Ascending aorta (tissue), 2 donors: ENCODE data around the gene CDK14. TPM values are rescaled to one million over a fixed set of nuclear protein-coding genes. Genes with fewer than 3 reads are reported as not detected.

Experiments used
- DNase-seq, 2 donors: peaks; one replicate each; pipeline ENCODE4 v3.0.0-alpha.2; 2019; ENCODE audit warnings: low spot score in 2 of 2
- H3K27ac ChIP-seq, 2 donors: fragments of 200-600 bp; sonication (generic); one replicate each; pipeline ENCODE4 v1.5.1; 2016 to 2017; ENCODE audit warnings: mild to moderate bottlenecking in 1 of 2
- H3K27me3 ChIP-seq: fragments of 200-600 bp; sonication (generic); one replicate; pipeline ENCODE4 v1.5.1; 2017
- H3K36me3 ChIP-seq, 2 donors: fragments of 200-600 bp; sonication (generic); one replicate each; pipeline ENCODE4 v1.5.1; 2016
- H3K4me1 ChIP-seq, 2 donors: fragments of 200-600 bp; sonication (generic); one replicate each; pipeline ENCODE4 v1.5.1; 2016 to 2017; ENCODE audit warnings: mild to moderate bottlenecking in 1 of 2
- H3K4me3 ChIP-seq, 2 donors: fragments of 200-600 bp; sonication (generic); one replicate each; pipeline ENCODE4 v1.5.1; 2016 to 2017; ENCODE audit warnings: mild to moderate bottlenecking in 1 of 2
- H3K9me3 ChIP-seq, 2 donors: fragments of 200-600 bp; sonication (generic); one replicate each; pipeline ENCODE4 v1.5.1; 2016
- CTCF ChIP-seq, 3 experiments: fragments of 200-600 bp in 2 of 3; fragments of 450-650 bp in 1 of 3; sonication (generic) in 2 of 3; IDR thresholded peaks; one replicate each; pipeline ENCODE4 v1.5.1; 2016 to 2019; ENCODE audit warnings: antibody characterized with exemption in 3 of 3, mild to moderate bottlenecking in 1 of 3, moderate library complexity in 1 of 3
- intact Hi-C: fragments of 100-400 bp; cut with DNase I; formaldehyde crosslinking; loops from one replicate; pipeline ENCODE4 v1.15.1; 2023
- total RNA-seq: library from RNA; depleted of rRNA; stranded (reverse); fragments of >200 nt; gene quantifications from one replicate; pipeline ENCODE4 v1.1.0, GENCODE V29; 2016

The CDK14 gene
- total RNA-seq, 1 donor from 2014 or later: 5.1 TPM

GRCh38 chr7:90698616-90699015, 102.5 kb downstream of the CDK14 start:
- no peaks in the 10 kb centered on the region for H3K27me3 ChIP-seq
- DNase-seq: no peak
- intact Hi-C loops: no loop called here
- H3K27ac ChIP-seq: no peak overlapping the region
- TF ChIP-seq CTCF (IDR thresholded peaks at IDR 0.05): no peak
- no peak overlapping the region for H3K4me3 ChIP-seq
- H3K9me3 ChIP-seq: no peaks in the 10 kb centered on the region
- no peaks in the 10 kb centered on the region for H3K36me3 ChIP-seq
- H3K4me1 ChIP-seq: no peaks in the 10 kb centered on the region

GRCh38 chr7:90701021-90701420, 104.9 kb downstream of the CDK14 start:
- Histone ChIP-seq H3K4me1 (no peaks in the 10 kb centered on the region), H3K9me3 (no peaks in the 10 kb centered on the region), H3K36me3 (no peaks in the 10 kb centered on the region), H3K27me3 (no peaks in the 10 kb centered on the region), H3K4me3 (peak overlapping the region in 1 of 2 donors; percentile 47), H3K27ac (no peak overlapping the region)
- intact Hi-C loops: no loop called here
- DNase-seq: no peak
- TF ChIP-seq CTCF (IDR thresholded peaks at IDR 0.05): no peak

- intact Hi-C loops: no loop called here
- no peaks in the 10 kb centered on the region for H3K36me3 ChIP-seq
- H3K4me1 ChIP-seq: no peaks in the 10 kb centered on the region
- H3K27me3 ChIP-seq: no peaks in the 10 kb centered on the region
- no peak overlapping the region for H3K27ac ChIP-seq
- H3K9me3 ChIP-seq: no peaks in the 10 kb centered on the region
- no peak for TF ChIP-seq CTCF (IDR thresholded peaks at IDR 0.05)
- H3K4me3 ChIP-seq: peak overlapping the region in 1 of 2 donors; percentile 47
- no peak for DNase-seq
These were observed 105.7 kb downstream of the CDK14 start for GRCh38 chr7:90701771-90702170.

GRCh38 chr7:90705391-90706071, 109.4 kb downstream of the CDK14 start:
- intact Hi-C loops: loop anchor here (5.0 kb wide), 1 partner anchor 108 kb away; the partner anchor contains the start of gene CDK14
- TF ChIP-seq CTCF (IDR thresholded peaks at IDR 0.05): no peak
- no peaks in the 10 kb centered on the region for H3K27me3 ChIP-seq
- H3K27ac ChIP-seq: no peak overlapping the region
- DNase-seq: no peak
- H3K4me3 ChIP-seq: no peak overlapping the region
- H3K36me3 ChIP-seq: no peaks in the 10 kb centered on the region
- no peaks in the 10 kb centered on the region for H3K9me3 ChIP-seq
- H3K4me1 ChIP-seq: no peaks in the 10 kb centered on the region

GRCh38 chr7:90706072-90706716, 110.1 kb downstream of the CDK14 start:
- intact Hi-C loops: loop anchor here (5.0 kb wide), 1 partner anchor 109 kb away; the partner anchor contains the start of gene CDK14
- Histone ChIP-seq H3K27me3 (no peaks in the 10 kb centered on the region), H3K4me1 (no peaks in the 10 kb centered on the region), H3K9me3 (no peaks in the 10 kb centered on the region), H3K4me3 (no peak overlapping the region), H3K27ac (no peak overlapping the region), H3K36me3 (no peaks in the 10 kb centered on the region)
- TF ChIP-seq CTCF (IDR thresholded peaks at IDR 0.05): no peak
- DNase-seq: no peak
